ENCODE measurements around the gene CCL7.
A peak's percentile ranks its signal among the peaks of the same experiment; 100 is the strongest.

The CCL7 gene

GRCh38 chr17:34234616-34235015 is 35.4 kb upstream of the CCL7 start:
- 87 to 100% methylated on average over 1 to 3 of the region's 3 CpGs for WGBS, 2 experiments (ENCODE audit: insufficient coverage in 2 of 2)
- Histone ChIP-seq H3K4me1 (ENCODE audit: control insufficient read depth, insufficient read depth, low read length, poor library complexity, severe bottlenecking) (peaks cover 41% of the 10 kb centered on the region), H3K36me3 (ENCODE audit: control insufficient read depth, insufficient read depth, low read length) (no peaks in the 10 kb centered on the region), H3K9me3 (ENCODE audit: control insufficient read depth, low read length) (peaks cover 14% of the 10 kb centered on the region), H3K4me3 (ENCODE audit: extremely low read depth, insufficient read depth, low read length, poor library complexity, severe bottlenecking) (no peak overlapping the region), H3K27ac (ENCODE audit: low read depth, low read length, severe bottlenecking) (peak overlapping the region; percentile 62)

GRCh38 chr17:34235389-34236028 is 34.5 kb upstream of the CCL7 start:
- no peak overlapping the region for H3K4me3 ChIP-seq (ENCODE audit: extremely low read depth, insufficient read depth, low read length, poor library complexity, severe bottlenecking)
- WGBS, 2 experiments (ENCODE audit: insufficient coverage in 2 of 2): 84 to 89% methylated on average over 3 to 4 of the region's 6 CpGs
- peaks cover 41% of the 10 kb centered on the region for H3K4me1 ChIP-seq (ENCODE audit: control insufficient read depth, insufficient read depth, low read length, poor library complexity, severe bottlenecking)
- H3K36me3 ChIP-seq (ENCODE audit: control insufficient read depth, insufficient read depth, low read length): no peaks in the 10 kb centered on the region
- H3K9me3 ChIP-seq (ENCODE audit: control insufficient read depth, low read length): peaks cover 5% of the 10 kb centered on the region
- peak overlapping the region; percentile 62 for H3K27ac ChIP-seq (ENCODE audit: low read depth, low read length, severe bottlenecking)

- H3K27ac ChIP-seq (ENCODE audit: low read depth, low read length, severe bottlenecking): no peak overlapping the region
- no peaks in the 10 kb centered on the region for H3K9me3 ChIP-seq (ENCODE audit: control insufficient read depth, low read length)
- H3K36me3 ChIP-seq (ENCODE audit: control insufficient read depth, insufficient read depth, low read length): no peaks in the 10 kb centered on the region
- peaks cover 41% of the 10 kb centered on the region for H3K4me1 ChIP-seq (ENCODE audit: control insufficient read depth, insufficient read depth, low read length, poor library complexity, severe bottlenecking)
- WGBS, 2 experiments (ENCODE audit: insufficient coverage in 2 of 2): 89 to 95% methylated on average over 5 to 6 of the region's 6 CpGs
- no peak overlapping the region for H3K4me3 ChIP-seq (ENCODE audit: extremely low read depth, insufficient read depth, low read length, poor library complexity, severe bottlenecking)
Observed at GRCh38 chr17:34236281-34236892, 33.6 kb upstream of the CCL7 start.

- Histone ChIP-seq H3K9me3 (ENCODE audit: control insufficient read depth, low read length) (no peaks in the 10 kb centered on the region), H3K4me3 (ENCODE audit: extremely low read depth, insufficient read depth, low read length, poor library complexity, severe bottlenecking) (no peak overlapping the region), H3K4me1 (ENCODE audit: control insufficient read depth, insufficient read depth, low read length, poor library complexity, severe bottlenecking) (peaks cover 41% of the 10 kb centered on the region), H3K27ac (ENCODE audit: low read depth, low read length, severe bottlenecking) (no peak overlapping the region), H3K36me3 (ENCODE audit: control insufficient read depth, insufficient read depth, low read length) (no peaks in the 10 kb centered on the region)
- 88 to 92% methylated on average over 2 of the region's 3 CpGs for WGBS, 2 experiments (ENCODE audit: insufficient coverage in 2 of 2)
Observed at GRCh38 chr17:34237458-34237857, 32.6 kb upstream of the CCL7 start.

GRCh38 chr17:34241062-34241461 is 29.0 kb upstream of the CCL7 start:
- H3K4me3 ChIP-seq (ENCODE audit: extremely low read depth, insufficient read depth, low read length, poor library complexity, severe bottlenecking): no peak overlapping the region
- H3K36me3 ChIP-seq (ENCODE audit: control insufficient read depth, insufficient read depth, low read length): no peaks in the 10 kb centered on the region
- 79% methylated on average over 3 of the region's 4 CpGs; no CpG with 5 or more reads in 1 of the 2 experiments for WGBS, 2 experiments (ENCODE audit: insufficient coverage in 2 of 2)
- peaks cover 20% of the 10 kb centered on the region for H3K4me1 ChIP-seq (ENCODE audit: control insufficient read depth, insufficient read depth, low read length, poor library complexity, severe bottlenecking)
- no peaks in the 10 kb centered on the region for H3K9me3 ChIP-seq (ENCODE audit: control insufficient read depth, low read length)
- H3K27ac ChIP-seq (ENCODE audit: low read depth, low read length, severe bottlenecking): no peak overlapping the region

GRCh38 chr17:34242587-34243363 is 27.2 kb upstream of the CCL7 start:
- Histone ChIP-seq H3K9me3 (ENCODE audit: control insufficient read depth, low read length) (no peaks in the 10 kb centered on the region), H3K27ac (ENCODE audit: low read depth, low read length, severe bottlenecking) (no peak overlapping the region), H3K4me1 (ENCODE audit: control insufficient read depth, insufficient read depth, low read length, poor library complexity, severe bottlenecking) (peaks cover 9% of the 10 kb centered on the region), H3K36me3 (ENCODE audit: control insufficient read depth, insufficient read depth, low read length) (no peaks in the 10 kb centered on the region), H3K4me3 (ENCODE audit: extremely low read depth, insufficient read depth, low read length, poor library complexity, severe bottlenecking) (no peak overlapping the region)
- 84 to 97% methylated on average over 5 to 6 of the region's 8 CpGs for WGBS, 2 experiments (ENCODE audit: insufficient coverage in 2 of 2)

- peaks cover under 1% of the 10 kb centered on the region for H3K4me1 ChIP-seq (ENCODE audit: control insufficient read depth, insufficient read depth, low read length, poor library complexity, severe bottlenecking)
- no peak overlapping the region for H3K4me3 ChIP-seq (ENCODE audit: extremely low read depth, insufficient read depth, low read length, poor library complexity, severe bottlenecking)
- no peak overlapping the region for H3K27ac ChIP-seq (ENCODE audit: low read depth, low read length, severe bottlenecking)
- H3K9me3 ChIP-seq (ENCODE audit: control insufficient read depth, low read length): no peaks in the 10 kb centered on the region
- no peaks in the 10 kb centered on the region for H3K36me3 ChIP-seq (ENCODE audit: control insufficient read depth, insufficient read depth, low read length)
- 90 to 92% methylated on average over 6 to 7 of the region's 7 CpGs for WGBS, 2 experiments (ENCODE audit: insufficient coverage in 2 of 2)
Observed at GRCh38 chr17:34243364-34244320, 26.4 kb upstream of the CCL7 start.

- no peaks in the 10 kb centered on the region for H3K4me1 ChIP-seq (ENCODE audit: control insufficient read depth, insufficient read depth, low read length, poor library complexity, severe bottlenecking)
- no peak overlapping the region for H3K27ac ChIP-seq (ENCODE audit: low read depth, low read length, severe bottlenecking)
- no peaks in the 10 kb centered on the region for H3K9me3 ChIP-seq (ENCODE audit: control insufficient read depth, low read length)
- WGBS, 2 experiments (ENCODE audit: insufficient coverage in 2 of 2): 93% methylated on average over 3 to 5 of the region's 6 CpGs
- H3K36me3 ChIP-seq (ENCODE audit: control insufficient read depth, insufficient read depth, low read length): no peaks in the 10 kb centered on the region
- no peak overlapping the region for H3K4me3 ChIP-seq (ENCODE audit: extremely low read depth, insufficient read depth, low read length, poor library complexity, severe bottlenecking)
Observed at GRCh38 chr17:34245351-34245905, 24.6 kb upstream of the CCL7 start.

- 100% methylated on average over 1 of the region's 1 CpG; no CpG with 5 or more reads in 1 of the 2 experiments for WGBS, 2 experiments (ENCODE audit: insufficient coverage in 2 of 2)
- H3K4me1 ChIP-seq (ENCODE audit: control insufficient read depth, insufficient read depth, low read length, poor library complexity, severe bottlenecking): peaks cover 8% of the 10 kb centered on the region
- no peak overlapping the region for H3K27ac ChIP-seq (ENCODE audit: low read depth, low read length, severe bottlenecking)
Observed at GRCh38 chr17:34246446-34246845, 23.6 kb upstream of the CCL7 start.

GRCh38 chr17:34246881-34247280 is 23.1 kb upstream of the CCL7 start:
- Histone ChIP-seq H3K36me3 (ENCODE audit: control insufficient read depth, insufficient read depth, low read length) (no peaks in the 10 kb centered on the region), H3K4me3 (ENCODE audit: extremely low read depth, insufficient read depth, low read length, poor library complexity, severe bottlenecking) (no peak overlapping the region), H3K27ac (ENCODE audit: low read depth, low read length, severe bottlenecking) (no peak overlapping the region), H3K9me3 (ENCODE audit: control insufficient read depth, low read length) (no peaks in the 10 kb centered on the region), H3K4me1 (ENCODE audit: control insufficient read depth, insufficient read depth, low read length, poor library complexity, severe bottlenecking) (peaks cover 12% of the 10 kb centered on the region)
- WGBS, 2 experiments (ENCODE audit: insufficient coverage in 2 of 2): 100% methylated on average over 1 of the region's 3 CpGs; no CpG with 5 or more reads in 1 of the 2 experiments

More at GRCh38 chr17:34246446-34246845, 23.6 kb upstream of the CCL7 start:
- H3K9me3 ChIP-seq (ENCODE audit: control insufficient read depth, low read length): no peaks in the 10 kb centered on the region
- no peak overlapping the region for H3K4me3 ChIP-seq (ENCODE audit: extremely low read depth, insufficient read depth, low read length, poor library complexity, severe bottlenecking)
- H3K36me3 ChIP-seq (ENCODE audit: control insufficient read depth, insufficient read depth, low read length): no peaks in the 10 kb centered on the region
